HUES64 (cell line): ENCODE data around the gene SLC37A2.
"Not testable (repeated sequence)": the region's sequence is repeated elsewhere in the genome, so short reads cannot be mapped to it uniquely, and the experiment has no call there.

ENCODE experiments used
- H3K27ac ChIP-seq: 2 replicates; pipeline ENCODE4 v1.7.0; 2013; ENCODE audit warnings: low read depth, low read length, inconsistent platforms
- H3K27me3 ChIP-seq: 2 replicates; pipeline ENCODE4 v1.6.1; 2013; ENCODE audit warnings: mild to moderate bottlenecking, low read length; ENCODE audit not compliant: insufficient read depth
- H3K36me3 ChIP-seq: 2 replicates; pipeline ENCODE4 v1.6.1; 2013; ENCODE audit warnings: mild to moderate bottlenecking, low read length; ENCODE audit not compliant: insufficient read depth
- H3K4me1 ChIP-seq: 2 replicates; pipeline ENCODE4 v1.6.1; 2013; ENCODE audit warnings: mild to moderate bottlenecking, low read length, moderate library complexity; ENCODE audit not compliant: insufficient read depth
- H3K4me3 ChIP-seq: 2 replicates; pipeline ENCODE4 v1.5.1; 2013; ENCODE audit warnings: mild to moderate bottlenecking, low read length, moderate library complexity
- H3K9ac ChIP-seq: 2 replicates; pipeline ENCODE4 v1.6.1; 2013; ENCODE audit warnings: mild to moderate bottlenecking, low read depth, low read length
- H3K9me3 ChIP-seq: 2 replicates; pipeline ENCODE4 v1.6.1; 2013; ENCODE audit warnings: low read depth, low read length; ENCODE audit not compliant: insufficient read depth
- WGBS: fragments of 150-250, 120-280 bp; methylation state at CpG from one replicate; pipeline ENCODE4 v1.1.7; 2013; ENCODE audit warnings: missing lambda C conversion rate; 5-methylcytosine and 5-hydroxymethylcytosine counted together

The SLC37A2 gene

GRCh38 chr11:125056111-125056510, 7.0 kb upstream of the SLC37A2 start:
- not testable (repeated sequence) for H3K9me3 ChIP-seq, H3K4me1 ChIP-seq, H3K27me3 ChIP-seq, H3K4me3 ChIP-seq, H3K27ac ChIP-seq, H3K9ac ChIP-seq, H3K36me3 ChIP-seq
- 97% methylated on average over 2 of the region's 2 CpGs for WGBS

- Histone ChIP-seq H3K4me1 (no peaks in the 10 kb centered on the region), H3K4me3 (no peak overlapping the region), H3K36me3 (no peaks in the 10 kb centered on the region), H3K27ac (no peak overlapping the region), H3K9ac (no peak overlapping the region), H3K27me3 (peaks cover 17% of the 10 kb centered on the region), H3K9me3 (no peaks in the 10 kb centered on the region)
- 86% methylated on average over 5 of the region's 5 CpGs for WGBS
These were observed 6.0 kb upstream of the SLC37A2 start for GRCh38 chr11:125056931-125057692.

GRCh38 chr11:125057693-125058016, 5.5 kb upstream of the SLC37A2 start:
- H3K9me3 ChIP-seq, result no peaks in the 10 kb centered on the region
- H3K27ac ChIP-seq, result no peak overlapping the region

GRCh38 chr11:125061281-125061680, 1.8 kb upstream of the SLC37A2 start:
- Histone ChIP-seq H3K27ac (no peak overlapping the region), H3K36me3 (no peaks in the 10 kb centered on the region), H3K9me3 (no peaks in the 10 kb centered on the region), H3K9ac (no peak overlapping the region), H3K4me1 (0 out of 2 replicates have a peak, but pooled peaks cover 3% of the 10 kb centered on the region), H3K4me3 (no peak overlapping the region), H3K27me3 (peaks cover 58% of the 10 kb centered on the region)
- WGBS, result 75% methylated on average over 4 of the region's 4 CpGs

More at GRCh38 chr11:125057693-125058016, 5.5 kb upstream of the SLC37A2 start:
- Histone ChIP-seq H3K4me3 (no peak overlapping the region), H3K36me3 (no peaks in the 10 kb centered on the region), H3K4me1 (0 out of 2 replicates have a peak, but pooled peaks cover 3% of the 10 kb centered on the region), H3K9ac (no peak overlapping the region), H3K27me3 (peaks cover 22% of the 10 kb centered on the region)
- WGBS, result 89% methylated on average over 5 of the region's 5 CpGs

- H3K27me3 ChIP-seq, result peaks cover 61% of the 10 kb centered on the region
These were observed 731 bp upstream of the SLC37A2 start for GRCh38 chr11:125062218-125062930.

GRCh38 chr11:125063429-125064043, 431 bp downstream of the SLC37A2 start:
- Histone ChIP-seq H3K4me1 (0 out of 2 replicates have a peak, but pooled peaks cover 3% of the 10 kb centered on the region), H3K27ac (no peak overlapping the region), H3K27me3 (peaks cover 61% of the 10 kb centered on the region), H3K9ac (peak overlapping the region; percentile 37; the same call in 1 of the 2 replicates), H3K4me3 (peak overlapping the region; percentile 80), H3K9me3 (no peaks in the 10 kb centered on the region), H3K36me3 (no peaks in the 10 kb centered on the region)
- WGBS, result 2% methylated on average over 38 of the region's 38 CpGs

More at GRCh38 chr11:125062218-125062930, 731 bp upstream of the SLC37A2 start:
- H3K4me1 ChIP-seq, result 0 out of 2 replicates have a peak, but pooled peaks cover 3% of the 10 kb centered on the region
- H3K36me3 ChIP-seq, result no peaks in the 10 kb centered on the region
- no peaks in the 10 kb centered on the region for H3K9me3 ChIP-seq
- H3K27ac ChIP-seq, result no peak overlapping the region
- WGBS, result 42% methylated on average over 19 of the region's 19 CpGs
- H3K9ac ChIP-seq, result peak overlapping the region; percentile 37; the same call in 1 of the 2 replicates
- H3K4me3 ChIP-seq, result peak overlapping the region; percentile 80

- no peak overlapping the region for H3K27ac ChIP-seq
- H3K9me3 ChIP-seq, result no peaks in the 10 kb centered on the region
- peak overlapping the region; percentile 80 for H3K4me3 ChIP-seq
- peaks cover 61% of the 10 kb centered on the region for H3K27me3 ChIP-seq
- WGBS, result 78% methylated on average over 3 of the region's 7 CpGs
- no peaks in the 10 kb centered on the region for H3K36me3 ChIP-seq
- H3K4me1 ChIP-seq, result 0 out of 2 replicates have a peak, but pooled peaks cover 3% of the 10 kb centered on the region
- H3K9ac ChIP-seq, result no peak overlapping the region
These were observed 965 bp downstream of the SLC37A2 start for GRCh38 chr11:125064070-125064469.

- H3K4me3 ChIP-seq, result no peak overlapping the region
- peaks cover 12% of the 10 kb centered on the region; the same call in 1 of the 2 replicates for H3K4me1 ChIP-seq
- no peak overlapping the region for H3K9ac ChIP-seq
- no peak overlapping the region for H3K27ac ChIP-seq
- H3K27me3 ChIP-seq, result peaks cover 32% of the 10 kb centered on the region
- H3K36me3 ChIP-seq, result no peaks in the 10 kb centered on the region
- no peaks in the 10 kb centered on the region for H3K9me3 ChIP-seq
- WGBS, result 94% methylated on average over 3 of the region's 4 CpGs
These were observed 5.3 kb downstream of the SLC37A2 start for GRCh38 chr11:125068368-125068767.

GRCh38 chr11:125069008-125069407, 5.9 kb downstream of the SLC37A2 start:
- Histone ChIP-seq H3K27ac (no peak overlapping the region), H3K36me3 (no peaks in the 10 kb centered on the region), H3K4me1 (peaks cover 12% of the 10 kb centered on the region; the same call in 1 of the 2 replicates), H3K9me3 (no peaks in the 10 kb centered on the region), H3K27me3 (peaks cover 25% of the 10 kb centered on the region), H3K4me3 (no peak overlapping the region), H3K9ac (no peak overlapping the region)
- 98% methylated on average over 4 of the region's 4 CpGs for WGBS

GRCh38 chr11:125069796-125070195, 6.7 kb downstream of the SLC37A2 start:
- no peak overlapping the region for H3K4me3 ChIP-seq
- peaks cover 12% of the 10 kb centered on the region; the same call in 1 of the 2 replicates for H3K4me1 ChIP-seq
- H3K27ac ChIP-seq, result no peak overlapping the region
- WGBS, result 79% methylated on average over 5 of the region's 5 CpGs
- peaks cover 17% of the 10 kb centered on the region for H3K27me3 ChIP-seq
- no peak overlapping the region for H3K9ac ChIP-seq
- no peaks in the 10 kb centered on the region for H3K9me3 ChIP-seq
- H3K36me3 ChIP-seq, result no peaks in the 10 kb centered on the region
